GM21576 (cell line): ENCODE data around the gene ATP6V0C.
"Not testable (repeated sequence)": the region's sequence is repeated elsewhere in the genome, so short reads cannot be mapped to it uniquely, and the experiment has no call there.

Source experiments
- ATAC-seq: cut with Tn5 transposase; IDR thresholded peaks from one replicate; pipeline ENCODE4 v1.9.1; 2021; ENCODE audit warnings: mild to moderate bottlenecking, moderate library complexity; ENCODE audit not compliant: unreplicated experiment

Gene ATP6V0C

GRCh38 chr16:2540912-2541311 is 27.2 kb downstream of the ATP6V0C start:
- ATAC-seq, result not testable (repeated sequence)

GRCh38 chr16:2541409-2541808 is 27.7 kb downstream of the ATP6V0C start:
- ATAC-seq, result not testable (repeated sequence)

- ATAC-seq, result not testable (repeated sequence)
These were observed 30.0 kb downstream of the ATP6V0C start for GRCh38 chr16:2543771-2544170.

- ATAC-seq, result not testable (repeated sequence)
These were observed 36.6 kb downstream of the ATP6V0C start for GRCh38 chr16:2550283-2550878.

GRCh38 chr16:2551420-2551889 is 37.7 kb downstream of the ATP6V0C start:
- not testable (repeated sequence) for ATAC-seq

- not testable (repeated sequence) for ATAC-seq
These were observed 41.1 kb downstream of the ATP6V0C start for GRCh38 chr16:2554709-2555425.

- ATAC-seq, result not testable (repeated sequence)
These were observed 43.4 kb downstream of the ATP6V0C start for GRCh38 chr16:2557150-2557549.

GRCh38 chr16:2560131-2560797 is 46.5 kb downstream of the ATP6V0C start:
- not testable (repeated sequence) for ATAC-seq

- ATAC-seq, result not testable (repeated sequence)
These were observed 47.0 kb downstream of the ATP6V0C start for GRCh38 chr16:2560798-2561133.

GRCh38 chr16:2567506-2567905 is 53.8 kb downstream of the ATP6V0C start:
- not testable (repeated sequence) for ATAC-seq

- not testable (repeated sequence) for ATAC-seq
These were observed 54.8 kb downstream of the ATP6V0C start for GRCh38 chr16:2568573-2568972.
